ENCODE data around the gene ACAD8. TPM values are rescaled to one million over a fixed set of nuclear protein-coding genes. Genes with fewer than 3 reads are reported as not detected.
A peak's percentile ranks its signal among the peaks of the same experiment; 100 is the strongest.

ACAD8 gene
- total and polyA plus RNA-seq, 10 of the 15 experiments (the other 5 are each of a cell fraction or from before 2014, with no cell fraction given) = 9.9 to 34.8 (median 22.2) TPM

DNA sequence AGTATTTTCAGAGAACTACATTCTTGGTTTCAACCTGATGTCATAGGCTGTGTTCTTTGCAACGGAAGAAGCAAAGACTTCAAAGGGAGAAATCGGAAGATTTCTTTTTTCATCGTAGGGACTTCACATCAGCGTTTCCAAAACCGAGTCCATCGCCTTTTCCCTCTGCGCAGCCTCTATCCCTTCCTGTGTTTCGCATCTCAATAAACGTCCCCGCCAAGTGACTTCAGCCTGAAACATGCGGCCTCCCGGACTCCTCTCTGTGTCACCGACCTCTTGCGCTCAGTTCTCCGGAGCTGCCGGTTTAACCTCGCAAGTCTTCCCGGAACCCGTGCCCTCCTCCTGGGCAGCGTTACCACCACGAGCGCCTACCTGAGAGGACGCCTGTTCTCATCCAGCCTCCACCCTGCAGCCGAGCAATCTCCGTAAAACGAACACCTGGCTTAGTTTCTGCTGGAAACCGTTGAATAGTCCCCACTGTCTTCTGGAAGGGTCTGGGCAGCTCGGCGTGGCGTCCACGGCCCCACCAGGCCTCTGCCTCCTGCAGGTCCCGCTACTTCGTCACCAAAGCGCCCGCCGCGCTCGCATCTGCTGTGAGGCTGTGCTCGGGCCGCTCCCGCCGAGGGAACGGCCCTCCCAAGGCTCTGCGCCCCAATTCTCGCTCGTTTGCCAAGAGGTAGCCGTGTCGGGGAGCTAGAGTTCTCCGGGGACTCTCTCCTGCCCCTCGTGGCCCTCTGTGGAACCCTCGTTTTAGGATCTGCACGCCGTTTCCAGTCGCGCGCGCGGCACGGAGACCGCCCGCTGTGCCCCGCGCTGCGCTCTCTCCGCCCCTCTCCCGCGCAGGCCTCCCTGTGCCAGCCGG, 22.4 kb downstream of the ACAD8 start, which contains the start of gene GLB1L3 (continued):
- TF ChIP-seq, protein P1, sequence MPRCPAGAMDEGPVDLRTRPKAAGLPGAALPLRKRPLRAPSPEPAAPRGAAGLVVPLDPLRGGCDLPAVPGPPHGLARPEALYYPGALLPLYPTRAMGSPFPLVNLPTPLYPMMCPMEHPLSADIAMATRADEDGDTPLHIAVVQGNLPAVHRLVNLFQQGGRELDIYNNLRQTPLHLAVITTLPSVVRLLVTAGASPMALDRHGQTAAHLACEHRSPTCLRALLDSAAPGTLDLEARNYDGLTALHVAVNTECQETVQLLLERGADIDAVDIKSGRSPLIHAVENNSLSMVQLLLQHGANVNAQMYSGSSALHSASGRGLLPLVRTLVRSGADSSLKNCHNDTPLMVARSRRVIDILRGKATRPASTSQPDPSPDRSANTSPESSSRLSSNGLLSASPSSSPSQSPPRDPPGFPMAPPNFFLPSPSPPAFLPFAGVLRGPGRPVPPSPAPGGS (IDR thresholded peaks at IDR 0.05; ENCODE audit: borderline replicate concordance, insufficient read depth, low read depth, low read length, poor library complexity, severe bottlenecking) = no peak
- no peak for TF ChIP-seq SPI1 (IDR thresholded peaks at IDR 0.05; ENCODE audit: borderline replicate concordance, insufficient read depth, low read depth, low read length)
- no peak for TF ChIP-seq NR2C1 (IDR thresholded peaks at IDR 0.05)
- no peak for TF ChIP-seq ASH2L (IDR thresholded peaks at IDR 0.05; ENCODE audit: borderline replicate concordance, low read depth)
- TF ChIP-seq, protein P2, sequence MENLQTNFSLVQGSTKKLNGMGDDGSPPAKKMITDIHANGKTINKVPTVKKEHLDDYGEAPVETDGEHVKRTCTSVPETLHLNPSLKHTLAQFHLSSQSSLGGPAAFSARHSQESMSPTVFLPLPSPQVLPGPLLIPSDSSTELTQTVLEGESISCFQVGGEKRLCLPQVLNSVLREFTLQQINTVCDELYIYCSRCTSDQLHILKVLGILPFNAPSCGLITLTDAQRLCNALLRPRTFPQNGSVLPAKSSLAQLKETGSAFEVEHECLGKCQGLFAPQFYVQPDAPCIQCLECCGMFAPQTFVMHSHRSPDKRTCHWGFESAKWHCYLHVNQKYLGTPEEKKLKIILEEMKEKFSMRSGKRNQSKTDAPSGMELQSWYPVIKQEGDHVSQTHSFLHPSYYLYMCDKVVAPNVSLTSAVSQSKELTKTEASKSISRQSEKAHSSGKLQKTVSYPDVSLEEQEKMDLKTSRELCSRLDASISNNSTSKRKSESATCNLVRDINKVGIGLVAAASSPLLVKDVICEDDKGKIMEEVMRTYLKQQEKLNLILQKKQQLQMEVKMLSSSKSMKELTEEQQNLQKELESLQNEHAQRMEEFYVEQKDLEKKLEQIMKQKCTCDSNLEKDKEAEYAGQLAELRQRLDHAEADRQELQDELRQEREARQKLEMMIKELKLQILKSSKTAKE (IDR thresholded peaks at IDR 0.05; ENCODE audit: low read depth, poor library complexity, severe bottlenecking) = no peak
- TF ChIP-seq NR2C2 (IDR thresholded peaks at IDR 0.05; ENCODE audit: borderline replicate concordance, control insufficient read depth, insufficient read length, low read depth) = no peak
- TF ChIP-seq, protein P3, sequence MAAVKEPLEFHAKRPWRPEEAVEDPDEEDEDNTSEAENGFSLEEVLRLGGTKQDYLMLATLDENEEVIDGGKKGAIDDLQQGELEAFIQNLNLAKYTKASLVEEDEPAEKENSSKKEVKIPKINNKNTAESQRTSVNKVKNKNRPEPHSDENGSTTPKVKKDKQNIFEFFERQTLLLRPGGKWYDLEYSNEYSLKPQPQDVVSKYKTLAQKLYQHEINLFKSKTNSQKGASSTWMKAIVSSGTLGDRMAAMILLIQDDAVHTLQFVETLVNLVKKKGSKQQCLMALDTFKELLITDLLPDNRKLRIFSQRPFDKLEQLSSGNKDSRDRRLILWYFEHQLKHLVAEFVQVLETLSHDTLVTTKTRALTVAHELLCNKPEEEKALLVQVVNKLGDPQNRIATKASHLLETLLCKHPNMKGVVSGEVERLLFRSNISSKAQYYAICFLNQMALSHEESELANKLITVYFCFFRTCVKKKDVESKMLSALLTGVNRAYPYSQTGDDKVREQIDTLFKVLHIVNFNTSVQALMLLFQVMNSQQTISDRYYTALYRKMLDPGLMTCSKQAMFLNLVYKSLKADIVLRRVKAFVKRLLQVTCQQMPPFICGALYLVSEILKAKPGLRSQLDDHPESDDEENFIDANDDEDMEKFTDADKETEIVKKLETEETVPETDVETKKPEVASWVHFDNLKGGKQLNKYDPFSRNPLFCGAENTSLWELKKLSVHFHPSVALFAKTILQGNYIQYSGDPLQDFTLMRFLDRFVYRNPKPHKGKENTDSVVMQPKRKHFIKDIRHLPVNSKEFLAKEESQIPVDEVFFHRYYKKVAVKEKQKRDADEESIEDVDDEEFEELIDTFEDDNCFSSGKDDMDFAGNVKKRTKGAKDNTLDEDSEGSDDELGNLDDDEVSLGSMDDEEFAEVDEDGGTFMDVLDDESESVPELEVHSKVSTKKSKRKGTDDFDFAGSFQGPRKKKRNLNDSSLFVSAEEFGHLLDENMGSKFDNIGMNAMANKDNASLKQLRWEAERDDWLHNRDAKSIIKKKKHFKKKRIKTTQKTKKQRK (IDR thresholded peaks at IDR 0.05; ENCODE audit: low read depth, low read length) = no peak
- TF ChIP-seq PML (IDR thresholded peaks at IDR 0.05; ENCODE audit: low read length) = no peak
- no peak for TF ChIP-seq HDAC2 (IDR thresholded peaks at IDR 0.05)
- no peak for TF ChIP-seq IKZF2 (IDR thresholded peaks at IDR 0.05)
- no peak for TF ChIP-seq TCF3 (IDR thresholded peaks at IDR 0.05; ENCODE audit: borderline replicate concordance, insufficient read depth, low read depth, low read length)
- TF ChIP-seq, protein P4, sequence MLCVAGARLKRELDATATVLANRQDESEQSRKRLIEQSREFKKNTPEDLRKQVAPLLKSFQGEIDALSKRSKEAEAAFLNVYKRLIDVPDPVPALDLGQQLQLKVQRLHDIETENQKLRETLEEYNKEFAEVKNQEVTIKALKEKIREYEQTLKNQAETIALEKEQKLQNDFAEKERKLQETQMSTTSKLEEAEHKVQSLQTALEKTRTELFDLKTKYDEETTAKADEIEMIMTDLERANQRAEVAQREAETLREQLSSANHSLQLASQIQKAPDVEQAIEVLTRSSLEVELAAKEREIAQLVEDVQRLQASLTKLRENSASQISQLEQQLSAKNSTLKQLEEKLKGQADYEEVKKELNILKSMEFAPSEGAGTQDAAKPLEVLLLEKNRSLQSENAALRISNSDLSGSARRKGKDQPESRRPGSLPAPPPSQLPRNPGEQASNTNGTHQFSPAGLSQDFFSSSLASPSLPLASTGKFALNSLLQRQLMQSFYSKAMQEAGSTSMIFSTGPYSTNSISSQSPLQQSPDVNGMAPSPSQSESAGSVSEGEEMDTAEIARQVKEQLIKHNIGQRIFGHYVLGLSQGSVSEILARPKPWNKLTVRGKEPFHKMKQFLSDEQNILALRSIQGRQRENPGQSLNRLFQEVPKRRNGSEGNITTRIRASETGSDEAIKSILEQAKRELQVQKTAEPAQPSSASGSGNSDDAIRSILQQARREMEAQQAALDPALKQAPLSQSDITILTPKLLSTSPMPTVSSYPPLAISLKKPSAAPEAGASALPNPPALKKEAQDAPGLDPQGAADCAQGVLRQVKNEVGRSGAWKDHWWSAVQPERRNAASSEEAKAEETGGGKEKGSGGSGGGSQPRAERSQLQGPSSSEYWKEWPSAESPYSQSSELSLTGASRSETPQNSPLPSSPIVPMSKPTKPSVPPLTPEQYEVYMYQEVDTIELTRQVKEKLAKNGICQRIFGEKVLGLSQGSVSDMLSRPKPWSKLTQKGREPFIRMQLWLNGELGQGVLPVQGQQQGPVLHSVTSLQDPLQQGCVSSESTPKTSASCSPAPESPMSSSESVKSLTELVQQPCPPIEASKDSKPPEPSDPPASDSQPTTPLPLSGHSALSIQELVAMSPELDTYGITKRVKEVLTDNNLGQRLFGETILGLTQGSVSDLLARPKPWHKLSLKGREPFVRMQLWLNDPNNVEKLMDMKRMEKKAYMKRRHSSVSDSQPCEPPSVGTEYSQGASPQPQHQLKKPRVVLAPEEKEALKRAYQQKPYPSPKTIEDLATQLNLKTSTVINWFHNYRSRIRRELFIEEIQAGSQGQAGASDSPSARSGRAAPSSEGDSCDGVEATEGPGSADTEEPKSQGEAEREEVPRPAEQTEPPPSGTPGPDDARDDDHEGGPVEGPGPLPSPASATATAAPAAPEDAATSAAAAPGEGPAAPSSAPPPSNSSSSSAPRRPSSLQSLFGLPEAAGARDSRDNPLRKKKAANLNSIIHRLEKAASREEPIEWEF (IDR thresholded peaks at IDR 0.05; ENCODE audit: insufficient replicate concordance, low read depth, low read length) = no peak
- TF ChIP-seq NRF1 (conservative IDR thresholded peaks at IDR 0.05; ENCODE audit: low read depth, low read length) = no peak
- TF ChIP-seq RAD51 (IDR thresholded peaks at IDR 0.05) = no peak
- no peak for TF ChIP-seq EP300 (IDR thresholded peaks at IDR 0.05; ENCODE audit: borderline replicate concordance in 1 of 2, control insufficient read depth in 1 of 2, low read depth in 2 of 2, low read length in 2 of 2)
- TF ChIP-seq CREM (IDR thresholded peaks at IDR 0.05; ENCODE audit: low read depth) = peak; percentile 35; the same call in 1 of the 2 replicates

Measured in GM12878 (cell line).